Right lobe of liver (tissue), 4 donors: Measurements from ENCODE around the gene SLC32A1.

Experiments
- CTCF ChIP-seq, 4 donors: fragments of 200-600 bp in 3 of 4; fragments of 450-650 bp in 1 of 4; IDR thresholded peaks; one replicate each; pipeline versions ENCODE4 v1.5.1 to v1.8.0; 2016 to 2022; ENCODE audit warnings: antibody characterized with exemption in 4 of 4, mild to moderate bottlenecking in 2 of 4
- POLR2A ChIP-seq: fragments of 450-650 bp; IDR thresholded peaks from one replicate; pipeline ENCODE4 v1.6.1; 2017; ENCODE audit warnings: antibody characterized with exemption, mild to moderate bottlenecking
- donor health status: DM: no; HTN: no; CAD: no.
- donor health status: DM: no; HTN: no; CAD: no.
- donor health status: DM: no; HTN: yes; CAD: no.

- TF ChIP-seq POLR2A = no peak
- TF ChIP-seq CTCF (IDR thresholded peaks at IDR 0.05) = no peak
Observed at GRCh38 chr20:38754924-38755323, 30.6 kb downstream of the SLC32A1 start.
